GM08714 (cell line): ENCODE data around the gene GJA1.
"Not testable (repeated sequence)": the region's sequence is repeated elsewhere in the genome, so short reads cannot be mapped to it uniquely, and the experiment has no call there.

Experiments
- H3K4me3 ChIP-seq: fragments of 200-500 bp; sonication (Bioruptor generic); 2 replicates; pipeline ENCODE4 v1.5.1; 2014; ENCODE audit warnings: mild to moderate bottlenecking, low read length, inconsistent platforms
- ZNF274 ChIP-seq: IDR thresholded peaks from 2 replicates; pipeline ENCODE4 v1.6.1; 2012; ENCODE audit warnings: mild to moderate bottlenecking, low read depth, low read length

GJA1 gene

GRCh38 chr6:121435444-121436069 lies at the start of gene GJA1:
TSS of gene GJA1 (plus strand) at chr6:121435646. CDS start at chr6:121446848, 11,202 bp downstream.
- peak within 1 kb of the TSS; percentile 35 for H3K4me3 ChIP-seq
- no peak for TF ChIP-seq ZNF274

DNA sequence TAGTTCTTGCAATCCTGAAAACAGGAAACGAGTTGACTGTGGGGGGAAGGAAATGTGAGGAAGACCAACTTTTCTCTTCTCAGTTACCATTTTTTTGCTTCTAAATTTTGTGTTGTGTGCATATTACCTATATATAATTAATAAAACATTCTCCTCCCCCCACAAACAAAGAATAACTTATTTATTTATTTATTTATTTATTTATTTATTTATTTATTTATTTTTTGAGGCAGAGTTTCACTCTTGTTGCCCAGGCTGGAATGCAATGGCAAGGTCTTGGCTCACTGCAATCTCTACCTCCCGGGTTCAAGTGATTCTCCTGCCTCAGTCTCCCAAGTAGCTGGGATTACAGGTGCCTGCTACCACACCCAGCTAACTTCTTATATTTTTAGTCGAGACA lies 48.9 kb upstream of the GJA1 start:
- H3K4me3 ChIP-seq = not testable (repeated sequence)

DNA sequence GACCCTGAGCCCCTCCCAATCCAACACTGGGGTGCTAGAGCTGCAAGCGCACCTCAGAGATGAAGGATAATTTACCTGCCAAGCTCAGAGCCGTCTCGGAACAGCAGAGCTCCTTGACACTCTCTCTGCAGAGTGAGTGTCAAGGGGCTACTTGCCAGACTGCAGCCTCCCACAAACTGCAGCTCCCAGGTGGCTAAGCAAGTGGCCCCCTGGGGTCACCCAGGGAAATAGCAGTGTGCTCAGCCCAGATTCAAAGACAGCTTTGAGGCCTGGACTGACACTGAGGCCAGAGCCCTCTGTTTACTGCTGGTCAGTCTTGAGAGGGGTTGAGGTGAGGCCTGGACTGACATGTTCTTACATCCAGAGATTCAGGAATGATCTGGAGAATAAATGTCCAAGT lies 46.0 kb upstream of the GJA1 start:
- no peak for TF ChIP-seq ZNF274
- no peak overlapping the region for H3K4me3 ChIP-seq

- TF ChIP-seq ZNF274 = no peak
- no peak overlapping the region for H3K4me3 ChIP-seq
Observed at GRCh38 chr6:121393731-121394505, 41.5 kb upstream of the GJA1 start.

DNA sequence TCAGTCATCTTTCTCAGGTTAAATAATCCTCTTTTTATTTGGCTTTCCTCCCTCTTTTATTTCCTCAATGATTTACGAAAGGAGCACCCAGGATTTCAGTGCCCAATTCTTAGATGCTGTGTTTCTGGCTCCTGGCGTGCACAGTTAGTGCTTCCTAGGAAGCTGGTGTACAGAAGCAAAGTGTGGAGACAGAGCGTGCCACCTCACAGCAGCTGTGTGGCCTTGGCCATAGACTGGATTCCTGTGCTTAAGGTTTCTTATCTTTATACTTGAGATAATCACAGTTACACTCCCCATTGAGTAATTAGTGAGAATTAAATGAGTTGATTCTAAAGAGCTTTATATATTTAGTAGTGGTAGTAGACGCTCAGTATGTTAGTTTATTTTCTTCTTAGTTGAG lies 39.7 kb upstream of the GJA1 start:
- no peak overlapping the region for H3K4me3 ChIP-seq
- TF ChIP-seq ZNF274 = no peak

GRCh38 chr6:121397188-121397587 lies 38.3 kb upstream of the GJA1 start:
- not testable (repeated sequence) for H3K4me3 ChIP-seq

DNA sequence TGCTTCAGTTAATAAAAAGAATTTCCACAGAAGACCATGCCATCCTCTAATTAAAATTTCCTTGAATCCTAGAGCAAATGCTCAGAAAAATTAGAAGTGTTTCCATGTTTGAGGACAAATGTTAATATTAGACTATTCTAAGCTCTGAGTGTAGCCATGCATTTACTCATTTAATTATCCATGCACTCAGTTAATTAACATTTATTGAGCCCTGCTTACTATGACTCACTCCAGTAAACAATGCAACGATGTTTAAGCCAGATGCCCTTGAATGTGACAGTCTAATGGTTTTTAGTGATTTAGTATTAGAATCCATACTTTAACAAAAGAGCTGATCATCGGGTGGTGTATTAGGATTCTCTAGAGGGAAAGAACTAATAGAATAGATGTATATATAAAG lies 37.3 kb upstream of the GJA1 start:
- no peak for TF ChIP-seq ZNF274
- no peak overlapping the region for H3K4me3 ChIP-seq

- no peak overlapping the region for H3K4me3 ChIP-seq
- no peak for TF ChIP-seq ZNF274
Observed at GRCh38 chr6:121399966-121400365, 35.5 kb upstream of the GJA1 start.

DNA sequence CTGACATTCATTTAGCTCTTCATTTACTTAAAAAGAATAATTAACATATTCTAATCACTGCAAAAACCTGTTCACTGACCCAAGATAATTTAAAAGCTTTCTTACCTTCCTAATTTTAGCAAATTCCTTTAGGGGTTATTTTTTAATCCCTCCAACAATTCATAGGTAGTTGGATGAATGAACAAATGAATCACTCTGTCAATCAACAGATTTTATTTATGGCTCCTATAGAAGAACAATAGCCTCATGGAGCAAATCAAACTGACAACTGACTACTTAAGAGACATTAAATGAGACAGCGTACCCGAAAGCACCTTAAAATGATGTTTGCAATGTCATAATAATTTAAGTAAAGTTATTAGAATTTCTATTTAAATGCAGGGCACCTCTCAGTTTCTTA lies 31.5 kb upstream of the GJA1 start:
- no peak overlapping the region for H3K4me3 ChIP-seq
- no peak for TF ChIP-seq ZNF274

DNA sequence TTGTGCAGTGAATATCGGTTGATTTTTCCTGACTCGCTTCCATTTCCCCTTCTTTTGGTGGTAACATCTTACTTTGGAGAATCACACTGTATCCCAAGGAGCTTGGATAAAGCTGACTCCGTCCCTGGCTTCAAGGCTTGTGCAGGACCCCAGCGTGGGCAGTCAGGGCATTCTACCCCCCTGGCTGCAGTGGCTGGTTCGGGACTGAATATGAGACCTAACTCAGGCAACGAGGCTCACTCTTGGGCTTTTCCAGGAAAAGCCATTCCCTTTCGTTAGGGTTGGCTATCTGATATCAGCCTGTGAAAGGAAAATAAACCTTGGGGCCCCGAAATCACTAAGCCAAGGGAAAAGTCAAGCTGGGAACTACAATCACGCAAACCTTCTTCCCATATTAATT lies 30.1 kb upstream of the GJA1 start:
- no peak overlapping the region for H3K4me3 ChIP-seq
- TF ChIP-seq ZNF274 = no peak

DNA sequence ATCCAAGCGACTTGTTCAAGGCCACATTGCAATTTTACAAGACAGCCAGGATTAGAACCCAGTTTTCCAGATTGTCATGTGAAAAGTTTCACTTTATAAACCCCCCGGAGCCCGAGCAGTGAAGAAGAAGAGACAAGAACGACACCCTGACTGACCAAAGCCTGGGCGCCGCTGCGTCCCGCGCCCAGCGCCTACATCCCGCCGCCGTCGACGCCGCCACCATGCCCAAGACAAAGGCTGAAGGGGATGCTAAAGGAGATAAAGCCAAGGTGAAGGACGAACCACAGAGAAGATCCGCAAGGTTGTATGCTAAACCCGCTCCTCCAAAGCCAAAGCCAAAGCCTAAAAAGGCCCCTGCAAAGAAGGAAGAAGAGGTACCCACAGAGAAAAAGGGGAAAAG lies 27.1 kb upstream of the GJA1 start:
- H3K4me3 ChIP-seq = no peak overlapping the region
- no peak for TF ChIP-seq ZNF274

GRCh38 chr6:121413879-121414278 lies 21.6 kb upstream of the GJA1 start:
- H3K4me3 ChIP-seq = no peak overlapping the region
- TF ChIP-seq ZNF274 = no peak

DNA sequence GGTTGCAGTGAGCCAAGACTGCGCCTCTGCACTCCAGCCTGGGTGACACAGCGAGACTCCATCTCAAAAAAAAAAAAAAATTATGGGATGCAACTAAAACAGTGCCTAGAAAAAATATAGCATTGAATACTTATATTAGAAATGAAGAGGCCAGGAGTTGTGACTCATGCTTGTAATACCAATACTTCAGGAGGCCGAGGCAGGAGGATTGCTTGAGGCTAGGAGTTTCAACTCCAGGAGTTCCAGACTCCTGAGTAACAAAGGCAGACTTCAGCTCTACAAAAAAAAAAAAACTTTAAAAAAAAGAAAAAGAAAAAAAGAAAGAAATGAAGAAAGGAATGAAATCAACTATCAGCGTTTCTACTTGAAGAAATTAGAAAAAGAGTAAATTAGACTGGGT lies 17.1 kb upstream of the GJA1 start:
- TF ChIP-seq ZNF274 = no peak
- H3K4me3 ChIP-seq = no peak overlapping the region

- no peak overlapping the region for H3K4me3 ChIP-seq
- TF ChIP-seq ZNF274 = no peak
Observed at GRCh38 chr6:121426686-121427085, 8.8 kb upstream of the GJA1 start.

- no peak overlapping the region for H3K4me3 ChIP-seq
- TF ChIP-seq ZNF274 = no peak
Observed at GRCh38 chr6:121428872-121429756, 6.3 kb upstream of the GJA1 start.
